GM12878 (cell line): Measurements from ENCODE around the gene RAC3.

Experiments
- EZH2 ChIP-seq: IDR thresholded peaks from 2 replicates; pipeline ENCODE4 v1.6.1; 2012; ENCODE audit warnings: low read depth, mild to moderate bottlenecking, control low read depth, inconsistent platforms, low read length, borderline replicate concordance; ENCODE audit not compliant: control insufficient read depth
- JUND ChIP-seq: IDR thresholded peaks from 2 replicates; pipeline ENCODE4 v1.6.1; 2012; ENCODE audit warnings: low read depth, mild to moderate bottlenecking, low read length, improper control_type of control experiment, moderate library complexity
- MXI1 ChIP-seq: fragments of 150-350 bp; IDR thresholded peaks from 2 replicates; pipeline ENCODE4 v1.6.1; 2011; ENCODE audit warnings: low read depth, mild to moderate bottlenecking, inconsistent platforms, low read length, improper control_type of control experiment
- MYB ChIP-seq: fragments of 150-350 bp; IDR thresholded peaks from 2 replicates; pipeline ENCODE4 v1.6.1; 2014; ENCODE audit warnings: mild to moderate bottlenecking, low read depth, low read length, borderline replicate concordance
- POLR2AphosphoS5 ChIP-seq: IDR thresholded peaks from 2 replicates; pipeline ENCODE4 v1.6.1; 2011; ENCODE audit warnings: mild to moderate bottlenecking, low read length, inconsistent platforms
- SMAD1 ChIP-seq: fragments of 450-650 bp; IDR thresholded peaks from 2 replicates; pipeline ENCODE4 v1.6.1; 2018; ENCODE audit warnings: mild to moderate bottlenecking, low read depth; ENCODE audit not compliant: partially characterized antibody
- SP1 ChIP-seq: IDR thresholded peaks from one replicate; pipeline ENCODE4 v1.6.1; 2011; ENCODE audit warnings: low read depth, low read length
- TAF1 ChIP-seq: IDR thresholded peaks from 2 replicates; pipeline ENCODE4 v1.6.1; 2011; ENCODE audit warnings: mild to moderate bottlenecking, low read depth, low read length, borderline replicate concordance
- TCF7 ChIP-seq: IDR thresholded peaks from 2 replicates; pipeline ENCODE4 v1.6.1; 2014; ENCODE audit warnings: antibody characterized with exemption, borderline replicate concordance
- ZNF217 ChIP-seq: fragments of 450-650 bp; IDR thresholded peaks from 2 replicates; pipeline ENCODE4 v1.6.1; 2017; ENCODE audit warnings: antibody characterized with exemption, mild to moderate bottlenecking
- ZNF274 ChIP-seq: IDR thresholded peaks from one replicate; pipeline ENCODE4 v1.8.0; 2011; ENCODE audit not compliant: insufficient read length, insufficient read depth
- ZNF384 ChIP-seq: IDR thresholded peaks from 2 replicates; pipeline ENCODE4 v1.6.1; 2012; ENCODE audit warnings: low read depth, mild to moderate bottlenecking, low read length, improper control_type of control experiment, borderline replicate concordance
- TF ChIP-seq, protein P1 (sequence below), 3 experiments: IDR thresholded peaks in 2 of 3; conservative IDR thresholded peaks in 1 of 3; 2 replicates each; pipeline ENCODE4 v1.5.1; 2011; ENCODE audit warnings: low read depth in 3 of 3, low read length in 3 of 3, mild to moderate bottlenecking in 3 of 3, control low read depth in 2 of 3, moderate library complexity in 2 of 3, inconsistent platforms in 1 of 3, mixed read lengths in 1 of 3; ENCODE audit not compliant: control insufficient read depth in 2 of 3, insufficient read depth in 1 of 3; ENCODE audit errors: extremely low read depth in 1 of 3
- TF ChIP-seq, protein P2 (sequence below): IDR thresholded peaks from 2 replicates; pipeline ENCODE4 v1.6.1; 2012; ENCODE audit warnings: improper control_type of control experiment, low read depth, low read length; ENCODE audit not compliant: insufficient replicate concordance

DNA sequence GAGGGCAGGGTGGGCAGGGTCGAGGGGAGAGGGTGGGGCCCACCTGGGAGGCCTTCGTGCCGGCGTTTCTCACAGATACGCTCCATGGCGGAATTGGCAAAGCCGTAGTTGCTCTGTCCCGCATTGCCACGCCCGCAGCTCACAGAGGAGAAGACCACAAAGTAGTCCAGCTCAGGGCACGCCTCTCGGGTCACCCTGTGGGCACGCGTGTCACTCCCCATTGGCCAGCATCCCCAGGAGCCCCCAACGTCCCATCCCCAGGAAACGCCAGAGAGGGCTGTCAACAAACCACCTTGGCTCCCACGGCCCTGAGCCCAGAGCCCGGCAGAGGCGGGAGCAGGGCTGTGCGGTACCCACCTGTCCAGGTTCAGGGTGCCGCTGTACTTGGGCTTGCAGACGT lies 50.5 kb downstream of the RAC3 start:
- TF ChIP-seq EZH2 (no peak), JUND (no peak), MXI1 (no peak), POLR2AphosphoS5 (no peak), SMAD1 (no peak), TAF1 (no peak), MYB (no peak), ZNF384 (no peak), SP1 (no peak), ZNF217 (no peak), ZNF274 (no peak), TCF7 (no peak)
- TF ChIP-seq, protein P1, sequence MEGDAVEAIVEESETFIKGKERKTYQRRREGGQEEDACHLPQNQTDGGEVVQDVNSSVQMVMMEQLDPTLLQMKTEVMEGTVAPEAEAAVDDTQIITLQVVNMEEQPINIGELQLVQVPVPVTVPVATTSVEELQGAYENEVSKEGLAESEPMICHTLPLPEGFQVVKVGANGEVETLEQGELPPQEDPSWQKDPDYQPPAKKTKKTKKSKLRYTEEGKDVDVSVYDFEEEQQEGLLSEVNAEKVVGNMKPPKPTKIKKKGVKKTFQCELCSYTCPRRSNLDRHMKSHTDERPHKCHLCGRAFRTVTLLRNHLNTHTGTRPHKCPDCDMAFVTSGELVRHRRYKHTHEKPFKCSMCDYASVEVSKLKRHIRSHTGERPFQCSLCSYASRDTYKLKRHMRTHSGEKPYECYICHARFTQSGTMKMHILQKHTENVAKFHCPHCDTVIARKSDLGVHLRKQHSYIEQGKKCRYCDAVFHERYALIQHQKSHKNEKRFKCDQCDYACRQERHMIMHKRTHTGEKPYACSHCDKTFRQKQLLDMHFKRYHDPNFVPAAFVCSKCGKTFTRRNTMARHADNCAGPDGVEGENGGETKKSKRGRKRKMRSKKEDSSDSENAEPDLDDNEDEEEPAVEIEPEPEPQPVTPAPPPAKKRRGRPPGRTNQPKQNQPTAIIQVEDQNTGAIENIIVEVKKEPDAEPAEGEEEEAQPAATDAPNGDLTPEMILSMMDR (IDR thresholded peaks at IDR 0.05 in 2 of 3, conservative IDR thresholded peaks at IDR 0.05 in 1 of 3; ENCODE audit: control insufficient read depth in 2 of 3, extremely low read depth in 1 of 3, insufficient read depth in 1 of 3, low read depth in 3 of 3, low read length in 3 of 3) = no peak
- TF ChIP-seq, protein P2, sequence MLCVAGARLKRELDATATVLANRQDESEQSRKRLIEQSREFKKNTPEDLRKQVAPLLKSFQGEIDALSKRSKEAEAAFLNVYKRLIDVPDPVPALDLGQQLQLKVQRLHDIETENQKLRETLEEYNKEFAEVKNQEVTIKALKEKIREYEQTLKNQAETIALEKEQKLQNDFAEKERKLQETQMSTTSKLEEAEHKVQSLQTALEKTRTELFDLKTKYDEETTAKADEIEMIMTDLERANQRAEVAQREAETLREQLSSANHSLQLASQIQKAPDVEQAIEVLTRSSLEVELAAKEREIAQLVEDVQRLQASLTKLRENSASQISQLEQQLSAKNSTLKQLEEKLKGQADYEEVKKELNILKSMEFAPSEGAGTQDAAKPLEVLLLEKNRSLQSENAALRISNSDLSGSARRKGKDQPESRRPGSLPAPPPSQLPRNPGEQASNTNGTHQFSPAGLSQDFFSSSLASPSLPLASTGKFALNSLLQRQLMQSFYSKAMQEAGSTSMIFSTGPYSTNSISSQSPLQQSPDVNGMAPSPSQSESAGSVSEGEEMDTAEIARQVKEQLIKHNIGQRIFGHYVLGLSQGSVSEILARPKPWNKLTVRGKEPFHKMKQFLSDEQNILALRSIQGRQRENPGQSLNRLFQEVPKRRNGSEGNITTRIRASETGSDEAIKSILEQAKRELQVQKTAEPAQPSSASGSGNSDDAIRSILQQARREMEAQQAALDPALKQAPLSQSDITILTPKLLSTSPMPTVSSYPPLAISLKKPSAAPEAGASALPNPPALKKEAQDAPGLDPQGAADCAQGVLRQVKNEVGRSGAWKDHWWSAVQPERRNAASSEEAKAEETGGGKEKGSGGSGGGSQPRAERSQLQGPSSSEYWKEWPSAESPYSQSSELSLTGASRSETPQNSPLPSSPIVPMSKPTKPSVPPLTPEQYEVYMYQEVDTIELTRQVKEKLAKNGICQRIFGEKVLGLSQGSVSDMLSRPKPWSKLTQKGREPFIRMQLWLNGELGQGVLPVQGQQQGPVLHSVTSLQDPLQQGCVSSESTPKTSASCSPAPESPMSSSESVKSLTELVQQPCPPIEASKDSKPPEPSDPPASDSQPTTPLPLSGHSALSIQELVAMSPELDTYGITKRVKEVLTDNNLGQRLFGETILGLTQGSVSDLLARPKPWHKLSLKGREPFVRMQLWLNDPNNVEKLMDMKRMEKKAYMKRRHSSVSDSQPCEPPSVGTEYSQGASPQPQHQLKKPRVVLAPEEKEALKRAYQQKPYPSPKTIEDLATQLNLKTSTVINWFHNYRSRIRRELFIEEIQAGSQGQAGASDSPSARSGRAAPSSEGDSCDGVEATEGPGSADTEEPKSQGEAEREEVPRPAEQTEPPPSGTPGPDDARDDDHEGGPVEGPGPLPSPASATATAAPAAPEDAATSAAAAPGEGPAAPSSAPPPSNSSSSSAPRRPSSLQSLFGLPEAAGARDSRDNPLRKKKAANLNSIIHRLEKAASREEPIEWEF = no peak
